Activated CD4-positive, alpha-beta T cell treated with anti-CD3 and anti-CD28 coated beads, Interleukin-2, amount 50 U/mL, for 24 hours (primary cell): ENCODE results near the gene ERCC4.

Experiments used
- DNase-seq, 2 donors: peaks; one replicate each; pipeline ENCODE4 v3.0.0-alpha.2; 2020; ENCODE audit warnings: low read depth in 1 of 2, low spot score in 1 of 2

Gene ERCC4

GRCh38 chr16:13911306-13911705, 8.6 kb upstream of the ERCC4 start:
- no peak for DNase-seq

- DNase-seq: no peak
Measured at GRCh38 chr16:13911871-13912270, 8.1 kb upstream of the ERCC4 start.

- DNase-seq: no peak
Measured at GRCh38 chr16:13912891-13913290, 7.1 kb upstream of the ERCC4 start.

GRCh38 chr16:13913374-13914292, 6.3 kb upstream of the ERCC4 start:
- DNase-seq: no peak

GRCh38 chr16:13915033-13915635, 4.8 kb upstream of the ERCC4 start:
- no peak for DNase-seq

GRCh38 chr16:13919330-13919682, 648 bp upstream of the ERCC4 start:
- DNase-seq: no peak

- DNase-seq: no peak
Measured at GRCh38 chr16:13920510-13920818, 510 bp downstream of the ERCC4 start.

GRCh38 chr16:13921328-13921727, 1.4 kb downstream of the ERCC4 start:
- no peak for DNase-seq

- DNase-seq: no peak
Measured at GRCh38 chr16:13923703-13924298, 3.8 kb downstream of the ERCC4 start.

GRCh38 chr16:13926464-13926863, 6.5 kb downstream of the ERCC4 start:
- DNase-seq: no peak

GRCh38 chr16:13926891-13927290, 6.9 kb downstream of the ERCC4 start:
- DNase-seq: no peak

GRCh38 chr16:13928646-13929045, 8.7 kb downstream of the ERCC4 start:
- DNase-seq: no peak

- no peak for DNase-seq
Measured at GRCh38 chr16:13931845-13932244, 11.9 kb downstream of the ERCC4 start.

GRCh38 chr16:13935408-13935807, 15.5 kb downstream of the ERCC4 start:
- no peak for DNase-seq

GRCh38 chr16:13936155-13936554, 16.2 kb downstream of the ERCC4 start:
- no peak for DNase-seq

GRCh38 chr16:13936596-13937081, 16.7 kb downstream of the ERCC4 start:
- DNase-seq: no peak

- no peak for DNase-seq
Measured at GRCh38 chr16:13937411-13937810, 17.5 kb downstream of the ERCC4 start.

- DNase-seq: no peak
Measured at GRCh38 chr16:13938480-13938879, 18.5 kb downstream of the ERCC4 start.

GRCh38 chr16:13939821-13940220, 19.9 kb downstream of the ERCC4 start:
- no peak for DNase-seq

- no peak for DNase-seq
Measured at GRCh38 chr16:13940397-13940933, 20.5 kb downstream of the ERCC4 start.

- DNase-seq: no peak
Measured at GRCh38 chr16:13944816-13945215, 24.9 kb downstream of the ERCC4 start.
